ENCODE results near the gene ZNF862. TPM values are rescaled to one million over a fixed set of nuclear protein-coding genes. Genes with fewer than 3 reads are reported as not detected.

The ZNF862 gene
- total RNA-seq, 1 donor from 2014 or later, result 22.8 TPM

- H3K9me3 Mint-ChIP-seq (ENCODE audit: low read depth), result no peaks in the 10 kb centered on the region
- no peak for DNase-seq (ENCODE audit: low spot score, unreplicated experiment)
- H3K27ac Mint-ChIP-seq, result peak overlapping the region; percentile 16
- H3K36me3 Mint-ChIP-seq (ENCODE audit: insufficient read depth), result no peaks in the 10 kb centered on the region
- no peaks in the 10 kb centered on the region for H3K4me1 Mint-ChIP-seq (ENCODE audit: low read depth)
- TF ChIP-seq CTCF (IDR thresholded peaks at IDR 0.05; ENCODE audit: unreplicated experiment), result no peak
- H3K27me3 Mint-ChIP-seq, result no peaks in the 10 kb centered on the region
- no peak overlapping the region for H3K4me3 Mint-ChIP-seq (ENCODE audit: low read depth)
These were observed 23.1 kb upstream of the ZNF862 start for GRCh38 chr7:149815121-149815520.

- Mint-ChIP-seq H3K27ac (no peak overlapping the region), H3K9me3 (ENCODE audit: low read depth) (no peaks in the 10 kb centered on the region), H3K4me3 (ENCODE audit: low read depth) (no peak overlapping the region), H3K36me3 (ENCODE audit: insufficient read depth) (no peaks in the 10 kb centered on the region), H3K27me3 (no peaks in the 10 kb centered on the region), H3K4me1 (ENCODE audit: low read depth) (no peaks in the 10 kb centered on the region)
- no peak for DNase-seq (ENCODE audit: low spot score, unreplicated experiment)
- no peak for TF ChIP-seq CTCF (IDR thresholded peaks at IDR 0.05; ENCODE audit: unreplicated experiment)
These were observed 22.4 kb upstream of the ZNF862 start for GRCh38 chr7:149815661-149816266.

- Mint-ChIP-seq H3K9me3 (ENCODE audit: low read depth) (no peaks in the 10 kb centered on the region), H3K27ac (no peak overlapping the region), H3K27me3 (no peaks in the 10 kb centered on the region), H3K36me3 (ENCODE audit: insufficient read depth) (no peaks in the 10 kb centered on the region), H3K4me3 (ENCODE audit: low read depth) (no peak overlapping the region), H3K4me1 (ENCODE audit: low read depth) (no peaks in the 10 kb centered on the region)
- TF ChIP-seq CTCF (IDR thresholded peaks at IDR 0.05; ENCODE audit: unreplicated experiment), result no peak
- DNase-seq (ENCODE audit: low spot score, unreplicated experiment), result no peak
These were observed 21.9 kb upstream of the ZNF862 start for GRCh38 chr7:149816267-149816751.

- TF ChIP-seq CTCF (IDR thresholded peaks at IDR 0.05; ENCODE audit: unreplicated experiment), result no peak
- no peaks in the 10 kb centered on the region for H3K4me1 Mint-ChIP-seq (ENCODE audit: low read depth)
- no peak overlapping the region for H3K27ac Mint-ChIP-seq
- H3K27me3 Mint-ChIP-seq, result no peaks in the 10 kb centered on the region
- no peak overlapping the region for H3K4me3 Mint-ChIP-seq (ENCODE audit: low read depth)
- no peaks in the 10 kb centered on the region for H3K9me3 Mint-ChIP-seq (ENCODE audit: low read depth)
- DNase-seq (ENCODE audit: low spot score, unreplicated experiment), result no peak
- H3K36me3 Mint-ChIP-seq (ENCODE audit: insufficient read depth), result no peaks in the 10 kb centered on the region
These were observed 21.4 kb upstream of the ZNF862 start for GRCh38 chr7:149816794-149817193.

- H3K4me1 Mint-ChIP-seq (ENCODE audit: low read depth), result no peaks in the 10 kb centered on the region
- H3K4me3 Mint-ChIP-seq (ENCODE audit: low read depth), result no peak overlapping the region
- no peaks in the 10 kb centered on the region for H3K36me3 Mint-ChIP-seq (ENCODE audit: insufficient read depth)
- no peak for DNase-seq (ENCODE audit: low spot score, unreplicated experiment)
- H3K9me3 Mint-ChIP-seq (ENCODE audit: low read depth), result no peaks in the 10 kb centered on the region
- no peaks in the 10 kb centered on the region for H3K27me3 Mint-ChIP-seq
- no peak overlapping the region for H3K27ac Mint-ChIP-seq
- no peak for TF ChIP-seq CTCF (IDR thresholded peaks at IDR 0.05; ENCODE audit: unreplicated experiment)
These were observed 20.8 kb upstream of the ZNF862 start for GRCh38 chr7:149817301-149817771.

All from progenitor cell of endocrine pancreas (in vitro differentiated cells).